Brain pericyte (primary cell): Measurements from ENCODE around the gene GPATCH4.
"Not testable (repeated sequence)": the region's sequence is repeated elsewhere in the genome, so short reads cannot be mapped to it uniquely, and the experiment has no call there.

Source experiments
- DNase-seq: peaks from one replicate; pipeline ENCODE4 v3.0.0-alpha.2; 2012; ENCODE audit warnings: low read depth, low spot score

The GPATCH4 gene

DNA sequence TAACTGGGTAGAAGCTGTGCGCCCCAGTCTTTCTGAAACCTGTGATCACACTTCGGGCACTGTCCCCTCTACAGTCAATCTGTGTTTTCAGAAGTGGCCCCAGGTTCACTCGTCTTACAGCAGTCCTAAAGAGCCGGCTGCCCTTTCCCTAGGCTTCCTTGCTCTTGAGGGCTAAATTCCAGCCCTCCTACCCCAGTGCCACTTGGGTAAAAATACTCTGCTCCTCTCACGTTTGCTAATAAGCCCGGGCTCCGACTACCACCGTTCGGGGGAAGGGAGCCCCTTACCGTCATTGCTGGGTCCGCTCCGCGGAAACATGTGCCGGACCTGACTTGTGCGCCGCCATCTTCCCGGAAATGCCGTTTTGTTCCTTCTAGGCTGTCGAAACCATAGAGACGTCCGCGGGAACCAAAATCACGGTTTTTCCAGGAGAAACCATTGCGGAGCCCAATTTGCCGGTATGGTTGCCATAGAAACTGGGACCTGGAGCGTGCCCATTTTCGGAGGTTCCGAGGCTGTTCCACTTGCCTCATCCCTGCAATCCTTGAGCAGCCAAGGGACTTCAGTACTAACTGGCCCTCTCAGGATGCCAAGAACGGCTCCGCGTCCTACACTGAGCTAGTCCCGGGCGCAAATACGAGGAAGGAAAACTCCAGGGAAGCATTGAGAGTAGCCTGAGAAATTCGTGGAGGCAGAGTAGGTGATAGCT lies at the start of gene GPATCH4:
Gene GPATCH4, minus strand, starts transcription at position 358 of the 709 bp plus-strand sequence.
- DNase-seq: peak; percentile 42

GRCh38 chr1:156648951-156649350 lies 47.7 kb upstream of the GPATCH4 start:
- no peak for DNase-seq

- no peak for DNase-seq
Observed at GRCh38 chr1:156648496-156648895, 47.2 kb upstream of the GPATCH4 start.

DNA sequence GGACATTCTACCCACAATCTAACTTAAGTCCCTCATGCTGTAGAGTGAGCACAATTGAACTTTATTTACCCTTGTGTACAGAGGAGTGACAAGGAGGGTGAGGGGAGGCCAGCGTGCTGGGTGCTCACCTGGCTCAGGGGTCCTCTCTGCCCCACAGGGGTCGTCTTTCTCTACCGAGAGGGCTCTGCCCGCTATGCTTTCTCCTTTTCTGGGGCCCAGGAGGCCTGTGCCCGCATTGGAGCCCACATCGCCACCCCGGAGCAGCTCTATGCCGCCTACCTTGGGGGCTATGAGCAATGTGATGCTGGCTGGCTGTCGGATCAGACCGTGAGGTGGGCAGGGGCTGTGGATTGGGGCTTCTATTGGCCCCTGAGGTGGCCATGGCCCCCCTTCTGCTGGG lies 46.1 kb upstream of the GPATCH4 start:
- no peak for DNase-seq

DNA sequence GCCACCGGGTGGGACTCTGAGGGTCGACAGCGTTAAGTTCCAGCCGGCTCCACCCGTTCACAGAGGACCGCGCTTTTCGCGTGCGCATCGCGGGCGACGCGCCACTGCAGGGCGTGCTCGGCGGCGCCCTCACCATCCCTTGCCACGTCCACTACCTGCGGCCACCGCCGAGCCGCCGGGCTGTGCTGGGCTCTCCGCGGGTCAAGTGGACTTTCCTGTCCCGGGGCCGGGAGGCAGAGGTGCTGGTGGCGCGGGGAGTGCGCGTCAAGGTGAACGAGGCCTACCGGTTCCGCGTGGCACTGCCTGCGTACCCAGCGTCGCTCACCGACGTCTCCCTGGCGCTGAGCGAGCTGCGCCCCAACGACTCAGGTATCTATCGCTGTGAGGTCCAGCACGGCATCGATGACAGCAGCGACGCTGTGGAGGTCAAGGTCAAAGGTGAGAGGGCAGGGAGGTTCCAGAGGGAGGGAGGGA lies 45.5 kb upstream of the GPATCH4 start:
- no peak for DNase-seq

- no peak for DNase-seq
Observed at GRCh38 chr1:156645666-156646065, 44.4 kb upstream of the GPATCH4 start.

DNA sequence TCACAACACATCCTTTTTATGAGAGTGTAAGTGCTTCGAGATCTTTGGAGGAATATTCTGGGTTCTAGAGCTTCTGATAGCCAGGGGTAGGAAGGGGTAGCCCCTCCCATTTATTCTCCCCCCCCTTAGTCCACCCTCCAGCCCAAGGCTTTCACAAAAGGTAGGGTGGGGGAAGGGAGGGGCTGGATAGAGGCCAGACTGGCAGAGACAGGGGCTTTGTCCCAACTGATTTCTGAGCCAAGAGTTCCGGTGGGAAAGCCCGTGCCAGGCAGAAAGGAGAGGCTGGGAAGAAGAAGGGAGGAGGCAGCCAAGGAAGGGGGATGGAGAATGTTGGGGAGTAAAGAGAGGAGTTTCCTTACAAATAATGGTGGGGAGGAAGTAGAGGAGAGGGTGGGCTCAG lies 43.8 kb upstream of the GPATCH4 start:
- no peak for DNase-seq

DNA sequence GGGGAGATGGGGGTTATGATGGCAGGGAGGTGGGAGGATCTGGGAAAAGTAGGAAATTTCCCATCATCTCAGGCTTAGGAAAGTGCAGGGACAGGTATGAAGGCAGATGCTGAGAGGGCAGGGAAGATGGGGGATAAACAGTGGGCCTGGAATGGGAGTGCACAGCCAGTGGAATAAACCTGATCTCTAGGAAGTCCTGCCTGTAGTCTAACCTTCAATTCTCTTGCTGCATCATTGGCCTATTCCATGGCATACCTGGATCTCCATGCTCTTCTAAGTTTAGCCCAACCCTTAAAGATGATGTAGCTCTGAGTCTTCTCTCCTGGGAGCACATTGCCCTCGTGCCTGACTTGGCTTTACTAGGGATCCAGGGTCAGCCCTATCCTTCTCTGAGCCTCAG lies 43.4 kb upstream of the GPATCH4 start:
- DNase-seq: no peak

GRCh38 chr1:156644146-156644545 lies 42.9 kb upstream of the GPATCH4 start:
- DNase-seq: no peak

GRCh38 chr1:156643778-156644092 lies 42.5 kb upstream of the GPATCH4 start:
- no peak for DNase-seq

GRCh38 chr1:156643049-156643777 lies 41.9 kb upstream of the GPATCH4 start:
- DNase-seq: no peak

DNA sequence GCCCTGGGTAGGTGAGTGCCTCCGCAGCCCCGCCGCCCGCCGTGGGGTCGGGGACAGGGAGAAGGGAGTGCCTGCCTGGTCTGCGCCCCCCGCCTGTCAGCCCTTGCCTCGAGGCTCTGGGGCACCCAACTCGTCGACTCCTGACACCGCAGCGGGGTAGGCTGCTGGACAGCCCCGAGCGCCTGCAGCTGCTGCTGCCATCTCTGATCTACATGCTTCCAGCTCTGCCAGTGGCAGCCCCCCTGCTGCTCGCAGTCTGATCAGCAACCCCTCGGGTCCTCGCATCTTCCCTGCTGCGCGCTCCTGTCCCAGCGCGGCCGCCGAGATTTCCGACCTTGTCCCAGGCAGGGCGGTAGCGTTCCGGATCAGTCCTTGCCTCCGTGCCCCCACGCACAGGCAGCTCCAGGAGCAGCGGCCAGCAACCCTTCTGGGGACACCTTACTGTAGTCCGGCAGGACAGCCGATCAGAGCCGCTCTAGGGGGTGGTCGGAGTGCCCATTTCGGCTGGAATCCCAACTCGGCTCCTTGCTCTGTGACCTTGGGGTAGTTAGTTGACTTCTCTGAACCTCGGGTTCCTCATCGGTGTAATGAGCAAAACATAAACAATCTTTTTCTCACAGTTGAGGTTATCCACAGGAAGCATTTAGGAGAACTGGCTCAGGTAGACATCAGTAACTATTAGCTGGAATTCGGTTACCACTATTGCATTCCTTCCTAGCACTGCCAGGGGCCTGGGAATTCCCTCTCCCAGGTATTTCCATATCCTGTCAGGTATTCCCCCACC lies 41.2 kb upstream of the GPATCH4 start:
- DNase-seq: no peak

DNA sequence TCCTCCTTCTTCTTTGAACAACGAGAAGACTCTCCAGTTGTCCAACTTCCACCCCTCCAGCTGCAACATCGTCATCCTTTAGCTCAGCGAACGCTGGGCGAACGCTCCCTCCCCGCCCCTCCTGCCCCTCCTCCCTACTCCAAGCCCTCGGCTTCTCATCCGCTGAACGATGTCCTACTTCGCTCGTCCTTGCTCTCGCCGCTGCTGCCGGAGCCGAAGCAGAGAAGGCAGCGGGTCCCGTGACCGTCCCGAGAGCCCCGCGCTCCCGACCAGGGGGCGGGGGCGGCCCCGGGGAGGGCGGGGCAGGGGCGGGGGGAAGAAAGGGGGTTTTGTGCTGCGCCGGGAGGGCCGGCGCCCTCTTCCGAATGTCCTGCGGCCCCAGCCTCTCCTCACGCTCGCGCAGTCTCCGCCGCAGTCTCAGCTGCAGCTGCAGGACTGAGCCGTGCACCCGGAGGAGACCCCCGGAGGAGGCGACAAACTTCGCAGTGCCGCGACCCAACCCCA lies 40.5 kb upstream of the GPATCH4 start, which contains the start of gene BCAN:
Gene BCAN, plus strand, starts transcription at position 357 of the 504 bp plus-strand sequence. CDS start 3,938 bp downstream, outside the sequence.
- DNase-seq: no peak

GRCh38 chr1:156640842-156641706 lies 39.8 kb upstream of the GPATCH4 start:
- no peak for DNase-seq

- no peak for DNase-seq
Observed at GRCh38 chr1:156639601-156640101, 38.4 kb upstream of the GPATCH4 start.

DNA sequence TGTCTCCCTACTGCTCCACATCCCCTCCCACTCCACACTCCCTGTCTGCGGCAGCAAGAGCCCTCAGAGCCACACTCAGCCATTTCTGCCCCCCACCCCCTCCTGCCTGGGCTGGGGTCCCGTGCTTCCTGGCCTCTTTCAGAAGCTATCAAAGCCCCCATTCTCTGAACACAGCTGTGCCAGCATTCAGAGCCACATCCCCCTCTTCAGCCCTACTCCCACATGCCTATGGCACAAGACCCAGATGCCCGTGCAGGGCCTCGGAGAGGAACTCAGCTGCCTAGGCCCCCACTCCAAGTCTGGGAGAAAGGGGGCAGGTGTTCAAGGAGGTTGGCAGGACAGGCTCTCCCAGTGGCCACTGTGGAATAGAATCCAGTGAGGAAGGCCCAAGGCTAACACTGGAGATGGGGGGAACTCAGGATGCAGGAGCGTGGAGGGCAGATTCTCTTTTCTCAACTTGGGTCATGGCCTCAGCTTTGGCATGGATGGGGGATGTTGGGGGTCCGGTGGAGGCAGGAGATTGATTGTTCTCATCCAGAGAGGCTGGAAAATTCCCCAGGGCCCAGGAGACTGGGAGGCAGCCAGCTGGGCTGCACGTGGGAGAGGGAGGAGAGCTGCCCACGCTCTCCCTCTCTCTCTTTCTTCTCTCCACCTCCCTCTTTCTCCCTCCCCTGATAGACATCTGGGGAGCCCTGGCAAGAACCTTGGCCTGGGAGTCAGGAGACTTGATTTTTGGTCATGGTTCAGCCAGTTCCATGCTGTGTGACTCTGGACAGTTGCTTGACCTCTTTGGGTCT lies 37.1 kb upstream of the GPATCH4 start:
- no peak for DNase-seq

GRCh38 chr1:156632355-156632754 lies 31.1 kb upstream of the GPATCH4 start:
- no peak for DNase-seq

- DNase-seq: not testable (repeated sequence)
Observed at GRCh38 chr1:156631152-156631551, 29.9 kb upstream of the GPATCH4 start.

- DNase-seq: no peak
Observed at GRCh38 chr1:156629823-156630449, 28.7 kb upstream of the GPATCH4 start.
